GM12872 (cell line): ENCODE data around the gene NTSR1.

ENCODE experiments used
- CTCF ChIP-seq: IDR thresholded peaks from 3 replicates; pipeline ENCODE4 v1.5.1; 2011; ENCODE audit warnings: low read depth, mild to moderate bottlenecking, low read length, moderate library complexity; ENCODE audit not compliant: insufficient read depth

The NTSR1 gene

DNA sequence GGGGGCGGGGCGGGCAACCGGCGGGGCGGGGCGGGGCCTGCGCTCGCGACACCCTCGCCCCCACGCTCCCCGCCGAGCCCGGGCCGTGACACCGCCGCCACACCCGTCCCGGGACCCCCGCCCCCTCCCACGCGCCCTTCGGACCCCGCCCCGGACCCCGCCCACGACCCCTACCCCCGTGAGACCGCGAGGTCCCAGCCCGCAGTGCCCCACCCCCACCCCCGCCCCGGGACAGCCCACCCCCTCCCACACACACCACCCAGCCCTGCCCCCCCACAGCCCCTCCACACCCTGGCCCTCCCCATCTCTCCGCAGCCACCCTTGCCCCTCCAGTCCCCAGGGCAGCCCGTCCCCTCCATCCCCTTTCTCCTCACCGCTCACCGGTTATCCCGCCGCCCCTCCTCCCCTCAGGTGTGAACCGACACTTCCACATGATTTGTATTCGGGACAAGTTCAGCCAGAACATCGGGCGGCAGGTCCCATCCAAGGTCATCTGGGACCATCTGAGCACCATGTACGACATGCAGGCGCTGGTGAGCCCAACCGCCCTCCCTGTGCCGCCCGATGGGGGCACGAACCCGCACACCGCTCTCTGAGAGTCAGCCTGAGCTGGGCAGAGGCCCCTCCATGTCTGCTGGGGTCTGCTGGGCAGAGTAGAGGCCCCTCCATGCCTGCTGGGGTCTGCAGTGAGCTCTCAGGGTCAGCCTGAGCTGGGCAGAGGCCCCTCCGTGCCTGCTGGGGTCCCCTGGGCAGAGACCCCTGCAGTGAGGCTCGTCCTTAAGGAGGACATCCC lies 88.3 kb downstream of the NTSR1 start:
- no peak for TF ChIP-seq CTCF

DNA sequence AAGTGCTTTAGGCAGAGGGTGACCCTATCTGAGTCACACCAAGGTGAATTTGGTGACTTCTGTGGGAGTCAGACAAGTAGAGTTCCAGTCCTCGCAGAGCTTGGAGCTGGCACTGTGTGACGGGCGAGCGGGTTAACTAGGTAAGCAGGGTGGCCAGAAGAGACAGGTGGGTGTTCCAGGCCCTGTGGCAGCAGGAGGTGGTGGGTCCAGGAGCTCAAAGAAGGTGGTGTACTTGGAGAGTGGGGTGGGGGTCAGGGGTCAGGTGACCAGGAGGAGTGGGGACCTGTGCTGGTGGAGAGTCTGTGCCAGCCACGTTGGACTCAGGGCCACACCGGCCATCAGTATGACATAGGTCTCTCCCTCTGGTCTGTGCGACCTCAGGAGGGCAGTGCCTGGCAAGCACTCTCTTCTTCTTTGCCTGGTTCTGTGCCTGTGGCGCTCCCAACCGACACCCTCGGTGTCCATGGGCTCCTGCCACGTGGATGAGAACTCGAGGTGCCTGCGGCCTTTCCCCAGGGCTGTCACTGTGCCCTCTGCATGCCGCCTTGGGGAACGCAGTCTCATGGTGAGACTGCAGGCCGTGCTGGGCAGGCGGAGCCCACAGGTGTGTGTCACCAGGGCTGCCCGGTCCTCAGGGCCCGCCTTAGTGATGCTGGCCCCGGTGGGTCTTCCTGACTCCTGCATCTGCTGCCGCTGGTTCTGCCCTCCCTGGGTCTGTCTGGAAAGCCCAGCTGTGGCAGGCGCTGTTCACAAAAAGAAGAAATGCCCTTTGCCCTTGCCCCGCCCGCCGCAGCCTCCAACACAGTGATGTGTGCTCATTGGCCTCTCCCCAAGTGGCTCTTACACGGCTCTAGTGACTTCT lies 89.3 kb downstream of the NTSR1 start:
- no peak for TF ChIP-seq CTCF

DNA sequence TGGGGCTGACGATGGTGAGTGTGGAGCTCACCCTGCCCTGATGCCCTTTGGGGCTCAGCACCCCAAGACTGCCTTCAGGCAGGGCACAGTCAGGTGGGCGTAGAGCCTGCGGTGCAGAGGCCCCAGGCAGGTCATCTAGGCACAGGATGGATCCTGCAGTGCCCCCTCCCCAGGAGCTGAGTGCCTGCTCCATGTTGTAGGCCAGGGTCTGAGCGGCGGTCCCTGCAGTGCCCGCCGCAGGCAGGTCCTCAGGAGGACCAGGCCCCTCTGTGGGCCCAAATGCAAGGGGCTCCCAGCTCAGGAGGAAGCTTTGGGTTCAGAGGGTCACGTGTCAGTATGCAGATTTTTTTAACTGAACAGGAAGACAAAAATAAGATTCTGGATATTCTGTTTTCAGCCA lies 90.4 kb downstream of the NTSR1 start:
- no peak for TF ChIP-seq CTCF

GRCh38 chr20:62799459-62799858 lies 90.8 kb downstream of the NTSR1 start:
- TF ChIP-seq CTCF, result no peak

GRCh38 chr20:62799873-62800272 lies 91.2 kb downstream of the NTSR1 start:
- no peak for TF ChIP-seq CTCF

- TF ChIP-seq CTCF, result no peak
Observed at GRCh38 chr20:62800314-62801259, 92.0 kb downstream of the NTSR1 start.
